Gastrocnemius medialis (tissue), 4 donors: ENCODE measurements around the gene WDFY3. TPM values are rescaled to one million over a fixed set of nuclear protein-coding genes. Genes with fewer than 3 reads are reported as not detected.

ENCODE experiments used
- ATAC-seq, 2 donors: fragments of 150-250 bp; one replicate each; pipeline ENCODE4 v1.9.1; 2016
- DNase-seq, 2 donors: peaks; one replicate each; pipeline ENCODE4 v3.0.0-alpha.2; 2019
- H3K27ac ChIP-seq, 4 donors: fragments of 200-600 bp; sonication (generic); 1 replicate in 1 of 4; 2 replicates in 3 of 4; pipeline ENCODE4 v1.5.1; 2016 to 2018; ENCODE audit warnings: mild to moderate bottlenecking in 2 of 4, moderate library complexity in 1 of 4
- H3K27me3 ChIP-seq, 3 donors: fragments of 200-600 bp; sonication (generic) in 2 of 3; 1 replicate in 1 of 3; 2 replicates in 2 of 3; pipeline versions ENCODE4 v1.5.1 to v1.6.0; 2016 to 2019; ENCODE audit warnings: mild to moderate bottlenecking in 1 of 3, moderate library complexity in 1 of 3
- H3K36me3 ChIP-seq, 2 donors: fragments of 200-600 bp; sonication (generic) in 1 of 2; one replicate each; pipeline ENCODE4 v1.5.1; 2017 to 2018
- H3K4me1 ChIP-seq, 2 donors: fragments of 200-600 bp; sonication (generic) in 1 of 2; one replicate each; pipeline ENCODE4 v1.5.1; 2016 to 2017; ENCODE audit warnings: mild to moderate bottlenecking in 2 of 2
- H3K4me3 ChIP-seq, 4 donors: fragments of 200-600 bp; sonication (generic) in 3 of 4; 1 replicate in 1 of 4; 2 replicates in 3 of 4; pipeline ENCODE4 v1.5.1; 2016 to 2019; ENCODE audit warnings: mild to moderate bottlenecking in 2 of 4
- H3K9me3 ChIP-seq, 3 donors: fragments of 200-600 bp; sonication (generic) in 2 of 3; 1 replicate in 1 of 3; 2 replicates in 2 of 3; pipeline ENCODE4 v1.5.1; 2016 to 2019
- CTCF ChIP-seq, 5 experiments: fragments of 450-650 bp in 3 of 5; fragments of 200-600 bp in 2 of 5; sonication (generic) in 2 of 5; IDR thresholded peaks in 4 of 5; conservative IDR thresholded peaks in 1 of 5; 1 replicate in 4 of 5; 2 replicates in 1 of 5; pipeline ENCODE4 v1.5.1; 2016 to 2019; ENCODE audit warnings: antibody characterized with exemption in 5 of 5, mild to moderate bottlenecking in 3 of 5, moderate library complexity in 3 of 5
- POLR2A ChIP-seq, 2 donors: fragments of 450-650 bp; IDR thresholded peaks; one replicate each; pipeline ENCODE4 v1.6.1; 2017; ENCODE audit warnings: antibody characterized with exemption in 2 of 2, mild to moderate bottlenecking in 2 of 2, moderate library complexity in 2 of 2
- in situ Hi-C, 4 donors: fragments of 200-750 bp; cut with MboI; loops; one replicate each; pipeline versions ENCODE4 v1.15.0 to v1.8.0; 2017; ENCODE audit warnings: low sequenced_read_pairs in 4 of 4
- intact Hi-C: fragments of 100-400 bp; cut with DNase I; formaldehyde crosslinking; loops from one replicate; pipeline ENCODE4 v1.15.1; 2023; ENCODE audit warnings: low total_unique reads
- total RNA-seq, 4 donors: library from RNA; depleted of rRNA; stranded (reverse); fragments of >200 nt; gene quantifications; one replicate each; pipeline versions ENCODE4 v1.1.0 to v1.2.3, GENCODE V29; 2016

The WDFY3 gene
- total RNA-seq, 4 donors from 2014 or later: 28.3 to 65.9 (median 36.4) TPM

DNA sequence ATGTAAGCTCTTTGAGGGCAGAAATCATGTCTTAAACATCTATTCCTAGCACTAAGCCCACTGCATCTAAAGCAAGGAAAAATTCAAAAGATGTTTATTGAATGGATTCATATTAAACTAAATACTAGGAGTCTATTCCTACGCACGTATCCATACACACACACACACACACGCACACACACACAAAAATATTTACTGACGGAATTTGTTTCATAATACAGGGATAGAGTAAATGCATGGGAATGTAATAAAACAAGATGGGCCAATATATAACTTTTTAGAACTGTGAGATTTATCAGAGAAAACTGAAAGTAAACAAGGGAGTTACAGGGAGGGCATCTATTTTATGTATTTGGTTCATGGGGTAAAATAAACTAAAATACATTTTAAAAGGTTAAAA lies 57.6 kb downstream of the WDFY3 start:
- no peaks in the 10 kb centered on the region for H3K9me3 ChIP-seq
- H3K4me3 ChIP-seq: no peak overlapping the region
- peaks cover 14 to 15% of the 10 kb centered on the region in 2 donors for H3K4me1 ChIP-seq
- no peaks in the 10 kb centered on the region for H3K27me3 ChIP-seq
- DNase-seq (no peak), ATAC-seq (no peak)
- intact Hi-C loops (no loop called here), in situ Hi-C loops (no loop called here)
- H3K36me3 ChIP-seq: no peaks in the 10 kb centered on the region
- no peak overlapping the region for H3K27ac ChIP-seq
- TF ChIP-seq CTCF (IDR thresholded peaks at IDR 0.05 in 4 of 5, conservative IDR thresholded peaks at IDR 0.05 in 1 of 5): no peak
- TF ChIP-seq POLR2A (IDR thresholded peaks at IDR 0.05): no peak

DNA sequence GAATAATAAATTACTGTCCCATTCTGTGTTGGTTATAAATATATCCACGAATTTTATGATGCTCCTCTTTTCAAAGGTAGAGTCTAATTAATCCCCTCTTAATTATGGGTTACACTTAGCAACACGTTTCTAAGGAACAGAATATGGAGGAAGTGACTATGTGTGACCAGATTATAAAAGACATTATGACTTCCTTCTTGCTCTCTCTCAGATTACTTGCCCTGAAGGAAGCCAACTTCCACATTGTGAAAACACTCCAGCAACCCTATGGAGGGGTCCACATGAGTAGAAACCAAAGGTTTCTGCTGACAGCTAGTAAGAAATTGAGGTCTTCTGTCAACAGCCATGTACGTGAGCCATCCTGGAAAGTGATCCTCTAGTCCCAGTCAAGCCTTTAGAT lies 59.3 kb downstream of the WDFY3 start:
- DNase-seq (no peak), ATAC-seq (no peak)
- H3K4me3 ChIP-seq: no peak overlapping the region
- TF ChIP-seq POLR2A (IDR thresholded peaks at IDR 0.05): no peak
- no peak for TF ChIP-seq CTCF (IDR thresholded peaks at IDR 0.05 in 4 of 5, conservative IDR thresholded peaks at IDR 0.05 in 1 of 5)
- H3K27me3 ChIP-seq: no peaks in the 10 kb centered on the region
- in situ Hi-C loops: no loop called here
- no peak overlapping the region for H3K27ac ChIP-seq
- no peaks in the 10 kb centered on the region for H3K9me3 ChIP-seq
- H3K4me1 ChIP-seq: peaks cover 3 to 6% of the 10 kb centered on the region in 2 donors
- H3K36me3 ChIP-seq: no peaks in the 10 kb centered on the region
- intact Hi-C loops: no loop called here

DNA sequence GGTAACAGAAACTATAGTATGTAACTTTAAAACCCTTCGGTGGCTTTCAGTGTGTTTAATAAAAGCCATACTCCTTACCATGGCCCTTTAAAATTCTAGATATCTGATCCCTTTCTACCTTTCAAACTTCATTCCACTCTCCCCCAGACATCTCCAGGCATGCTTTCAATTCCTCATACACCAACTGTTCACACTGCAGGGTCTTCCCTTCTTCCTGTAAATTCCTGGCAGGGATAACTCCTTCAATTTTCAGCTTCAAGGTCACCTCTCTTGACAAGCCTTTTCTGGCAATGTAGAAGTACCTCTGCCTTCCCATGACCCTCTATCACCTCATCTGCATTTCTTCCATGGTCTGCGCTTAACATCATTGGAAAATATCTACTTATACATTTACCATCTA lies 60.8 kb downstream of the WDFY3 start:
- H3K36me3 ChIP-seq: no peaks in the 10 kb centered on the region
- no peak overlapping the region for H3K4me3 ChIP-seq
- no peak for ATAC-seq
- H3K9me3 ChIP-seq: no peaks in the 10 kb centered on the region
- no peak overlapping the region for H3K27ac ChIP-seq
- in situ Hi-C loops (no loop called here), intact Hi-C loops (no loop called here)
- no peaks in the 10 kb centered on the region for H3K27me3 ChIP-seq
- peaks cover 3 to 6% of the 10 kb centered on the region in 2 donors for H3K4me1 ChIP-seq
- TF ChIP-seq POLR2A (IDR thresholded peaks at IDR 0.05): no peak
- no peak for TF ChIP-seq CTCF (IDR thresholded peaks at IDR 0.05 in 4 of 5, conservative IDR thresholded peaks at IDR 0.05 in 1 of 5)
- DNase-seq: no peak

DNA sequence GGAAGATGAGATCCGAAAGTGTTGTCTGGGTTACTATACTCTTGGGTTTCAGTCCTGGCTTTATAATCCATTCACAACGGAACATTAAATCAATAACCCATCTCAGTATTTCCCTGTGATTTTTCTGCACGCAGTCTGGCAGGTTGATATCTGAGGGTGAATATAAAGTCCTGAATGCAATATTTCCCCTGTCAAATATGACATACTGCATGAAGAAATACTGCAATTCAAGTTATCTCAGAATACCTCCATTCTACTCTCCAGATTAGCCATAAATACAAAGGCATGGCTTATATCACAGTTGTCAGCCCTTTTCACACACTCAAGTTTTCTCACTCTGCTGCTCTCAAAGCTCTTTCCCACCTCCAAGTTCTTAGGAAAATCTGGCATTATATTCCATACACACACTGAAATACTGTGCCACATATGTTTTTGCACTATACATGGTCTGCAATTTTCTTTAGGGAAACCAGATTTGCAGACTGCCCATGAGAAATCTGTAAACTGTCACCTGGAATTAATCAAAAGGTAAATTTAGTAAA lies 64.7 kb downstream of the WDFY3 start:
- ATAC-seq: no peak
- H3K36me3 ChIP-seq: no peaks in the 10 kb centered on the region
- intact Hi-C loops: no loop called here

More for the DNA sequence above, 64.7 kb downstream of the WDFY3 start:
- TF ChIP-seq POLR2A (IDR thresholded peaks at IDR 0.05) (no peak), CTCF (IDR thresholded peaks at IDR 0.05 in 4 of 5, conservative IDR thresholded peaks at IDR 0.05 in 1 of 5) (no peak)
- Histone ChIP-seq H3K27ac (no peak overlapping the region), H3K4me1 (no peaks in the 10 kb centered on the region), H3K9me3 (no peaks in the 10 kb centered on the region), H3K27me3 (no peaks in the 10 kb centered on the region), H3K4me3 (no peak overlapping the region)
- in situ Hi-C loops: no loop called here
- no peak for DNase-seq
